Kidney (tissue), 14 donors: ENCODE data around the gene FBXO9. TPM values are rescaled to one million over a fixed set of nuclear protein-coding genes. Genes with fewer than 3 reads are reported as not detected.

Experiments
- DNase-seq, 5 donors: peaks; one replicate each; pipeline ENCODE4 v3.0.0-alpha.2; 2013 to 2020
- FAIRE-seq: peaks from 2 replicates; lab custom pipeline; 2012; peaks lifted over from hg19 to GRCh38; lab: Jason Lieb, UNC
- H3K27ac ChIP-seq, 2 donors: one replicate each; pipeline ENCODE4 v1.7.0; 2013; ENCODE audit warnings: low read depth in 2 of 2, low read length in 2 of 2, inconsistent platforms in 1 of 2
- H3K27me3 ChIP-seq: one replicate; pipeline ENCODE4 v1.7.1; 2013; ENCODE audit warnings: low read length, inconsistent platforms; ENCODE audit not compliant: control insufficient read depth, insufficient read depth
- H3K36me3 ChIP-seq, 3 donors: one replicate each; pipeline versions ENCODE4 v1.7.0 to v1.7.1; 2013; ENCODE audit warnings: low read length in 3 of 3, control low read depth in 1 of 3, inconsistent platforms in 1 of 3; ENCODE audit not compliant: insufficient read depth in 3 of 3, control insufficient read depth in 2 of 3
- H3K4me1 ChIP-seq, 3 donors: one replicate each; pipeline versions ENCODE4 v1.7.0 to v1.7.1; 2013; ENCODE audit warnings: low read length in 3 of 3, inconsistent platforms in 1 of 3, low read depth in 1 of 3; ENCODE audit not compliant: control insufficient read depth in 2 of 3, insufficient read depth in 2 of 3
- H3K4me3 ChIP-seq, 3 donors: one replicate each; pipeline versions ENCODE4 v1.7.0 to v1.8.1; 2013; ENCODE audit warnings: low read length in 3 of 3, control low read depth in 1 of 3, inconsistent platforms in 1 of 3
- H3K9ac ChIP-seq, 3 donors: one replicate each; pipeline versions ENCODE4 v1.7.0 to v1.7.1; 2013; ENCODE audit warnings: low read length in 3 of 3, control low read depth in 1 of 3, inconsistent platforms in 1 of 3
- H3K9me3 ChIP-seq, 3 donors: one replicate each; pipeline versions ENCODE4 v1.7.0 to v1.7.1; 2013; ENCODE audit warnings: low read length in 3 of 3, control low read depth in 1 of 3, inconsistent platforms in 1 of 3; ENCODE audit not compliant: control insufficient read depth in 2 of 3, insufficient read depth in 1 of 3
- CTCF ChIP-seq: IDR thresholded peaks from 3 replicates; pipeline ENCODE4 v1.5.1; 2012; ENCODE audit warnings: mild to moderate bottlenecking, moderate library complexity, borderline replicate concordance; ENCODE audit not compliant: insufficient read depth; ENCODE audit errors: extremely low read depth
- intact Hi-C: fragments of 100-400 bp; cut with DNase I; formaldehyde crosslinking; loops from one replicate; pipeline ENCODE4 v1.11.1; 2022
- polyA plus RNA-seq: library from polyadenylated mRNA; stranded (reverse); fragments of 350-450 nt; fragmentation: Illumina TruSeq; extraction: RNeasy Lipid Tissue Mini Kit (QIAGEN cat#74804); gene quantifications from one replicate; pipeline ENCODE4 v1.2.3, GENCODE V29; 2014; ENCODE audit warnings: low read depth, low replicate concordance; ENCODE audit not compliant: insufficient read depth
- total RNA-seq: library from RNA; stranded (reverse); fragmentation: NEBNext Ultra II Directional; extraction: Animal tissue kit (Norgen Biotek cat#: 25700); gene quantifications from one replicate; pipeline ENCODE4 v1.2.1, GENCODE V29; 2021
- donor health status: control.
- donor health status: control.
- donor health status: control.
- donor health status: control.
- donor health status: control.
- donor health status: DM: yes; HTN: yes; CAD: no.
- donor health status: Normal renal cell carcinoma (clear cell type).

The FBXO9 gene
- total and polyA plus RNA-seq, 2 donors from 2014 or later = 45.2 to 94.7 TPM

- FAIRE-seq = no peak
- Histone ChIP-seq H3K9me3 (no peaks in the 10 kb centered on the region), H3K4me3 (no peak overlapping the region), H3K36me3 (no peaks in the 10 kb centered on the region), H3K27ac (no peak overlapping the region), H3K9ac (no peak overlapping the region), H3K27me3 (no peaks in the 10 kb centered on the region), H3K4me1 (peaks cover 0 to 7% (median 3%) of the 10 kb centered on the region in 3 donors)
- no peak for DNase-seq
- intact Hi-C loops = no loop called here
- no peak for TF ChIP-seq CTCF
Measured at GRCh38 chr6:53125276-53125675, 60.1 kb downstream of the FBXO9 start.

- FAIRE-seq (peak; percentile 83), DNase-seq (peak in 2 of 5 donors; percentile 14 to 26)
- H3K27me3 ChIP-seq = no peaks in the 10 kb centered on the region
- H3K27ac ChIP-seq = peak overlapping the region in 1 of 2 donors; percentile 80
- H3K4me3 ChIP-seq = peak overlapping the region in 2 of 3 donors; percentile 40 to 61
- no peak overlapping the region for H3K9ac ChIP-seq
- peaks cover 0 to 7% (median 3%) of the 10 kb centered on the region in 3 donors for H3K4me1 ChIP-seq
- intact Hi-C loops = no loop called here
- H3K36me3 ChIP-seq = no peaks in the 10 kb centered on the region
- TF ChIP-seq CTCF = no peak
- no peaks in the 10 kb centered on the region for H3K9me3 ChIP-seq
Measured at GRCh38 chr6:53128842-53129241, 63.6 kb downstream of the FBXO9 start.

GRCh38 chr6:53130569-53131290 lies 65.5 kb downstream of the FBXO9 start:
- Histone ChIP-seq H3K9me3 (no peaks in the 10 kb centered on the region), H3K27ac (no peak overlapping the region), H3K36me3 (no peaks in the 10 kb centered on the region), H3K4me3 (no peak overlapping the region), H3K4me1 (peaks cover 0 to 7% (median 3%) of the 10 kb centered on the region in 3 donors), H3K27me3 (no peaks in the 10 kb centered on the region), H3K9ac (no peak overlapping the region)
- DNase-seq = no peak
- intact Hi-C loops = no loop called here
- no peak for FAIRE-seq
- no peak for TF ChIP-seq CTCF
